HEK293 (cell line): ENCODE data around the gene USE1.
A peak's percentile ranks its signal among the peaks of the same experiment; 100 is the strongest.

Source experiments
- BCL6B ChIP-seq: fragments of 450-650 bp; formaldehyde crosslinking; IDR thresholded peaks from 2 replicates; pipeline ENCODE4 v1.5.1; 2017; ENCODE audit warnings: missing biosample characterization, missing genetic modification characterization
- CTCF ChIP-seq: fragments of 450-650 bp; formaldehyde crosslinking; IDR thresholded peaks from 2 replicates; pipeline ENCODE4 v1.5.1; 2016; ENCODE audit warnings: missing biosample characterization, missing genetic modification characterization
- KLF17 ChIP-seq: fragments of 450-650 bp; formaldehyde crosslinking; IDR thresholded peaks from 2 replicates; pipeline ENCODE4 v1.5.1; 2016; ENCODE audit warnings: missing biosample characterization, missing genetic modification characterization
- OVOL3 ChIP-seq: fragments of 450-650 bp; formaldehyde crosslinking; IDR thresholded peaks from 2 replicates; pipeline ENCODE4 v1.5.1; 2016; ENCODE audit warnings: missing biosample characterization, missing genetic modification characterization
- PATZ1 ChIP-seq: fragments of 450-650 bp; formaldehyde crosslinking; IDR thresholded peaks from 2 replicates; pipeline ENCODE4 v1.5.1; 2016; ENCODE audit warnings: missing biosample characterization, missing genetic modification characterization
- REPIN1 ChIP-seq: fragments of 450-650 bp; formaldehyde crosslinking; IDR thresholded peaks from 2 replicates; pipeline ENCODE4 v1.5.1; 2017; ENCODE audit warnings: missing biosample characterization, missing genetic modification characterization, low read depth
- REST ChIP-seq: fragments of 450-650 bp; formaldehyde crosslinking; IDR thresholded peaks from 2 replicates; pipeline ENCODE4 v1.5.1; 2016; ENCODE audit warnings: missing biosample characterization, missing genetic modification characterization
- TCF7L2 ChIP-seq: IDR thresholded peaks from 2 replicates; pipeline ENCODE4 v1.6.1; 2011; ENCODE audit warnings: low read depth, mild to moderate bottlenecking, inconsistent platforms, low read length, moderate library complexity, borderline replicate concordance
- YY1 ChIP-seq: fragments of 450-650 bp; formaldehyde crosslinking; IDR thresholded peaks from 2 replicates; pipeline ENCODE4 v1.5.1; 2018; ENCODE audit warnings: missing biosample characterization, missing genetic modification characterization
- ZBTB26 ChIP-seq: fragments of 450-650 bp; formaldehyde crosslinking; optimal IDR thresholded peaks from 2 replicates; pipeline ENCODE3; 2016; ENCODE audit warnings: missing biosample characterization, mild to moderate bottlenecking, missing genetic modification characterization
- ZBTB8A ChIP-seq: fragments of 450-650 bp; formaldehyde crosslinking; IDR thresholded peaks from 2 replicates; pipeline ENCODE4 v1.5.1; 2016; ENCODE audit warnings: missing biosample characterization, missing genetic modification characterization
- ZFHX2 ChIP-seq: fragments of 450-650 bp; formaldehyde crosslinking; conservative IDR thresholded peaks from 2 replicates; pipeline ENCODE4 v1.5.1; 2016; ENCODE audit warnings: missing biosample characterization, missing genetic modification characterization
- ZNF112 ChIP-seq: fragments of 450-650 bp; formaldehyde crosslinking; IDR thresholded peaks from 2 replicates; pipeline ENCODE4 v1.5.0; 2017; ENCODE audit warnings: missing biosample characterization, missing genetic modification characterization
- ZNF138 ChIP-seq: fragments of 450-650 bp; formaldehyde crosslinking; IDR thresholded peaks from 2 replicates; pipeline ENCODE4 v1.5.1; 2016; ENCODE audit warnings: missing biosample characterization, missing genetic modification characterization, borderline replicate concordance
- ZNF140 ChIP-seq: fragments of 450-650 bp; formaldehyde crosslinking; IDR thresholded peaks from 2 replicates; pipeline ENCODE4 v1.5.1; 2016; ENCODE audit warnings: missing biosample characterization, missing genetic modification characterization
- ZNF18 ChIP-seq: fragments of 450-650 bp; formaldehyde crosslinking; IDR thresholded peaks from 2 replicates; pipeline ENCODE4 v1.5.1; 2016; ENCODE audit warnings: missing biosample characterization, missing genetic modification characterization
- ZNF292 ChIP-seq: fragments of 450-650 bp; formaldehyde crosslinking; IDR thresholded peaks from 2 replicates; pipeline ENCODE4 v1.5.1; 2016; ENCODE audit warnings: low read depth, missing biosample characterization, missing genetic modification characterization, borderline replicate concordance
- ZNF394 ChIP-seq: fragments of 450-650 bp; formaldehyde crosslinking; IDR thresholded peaks from 2 replicates; pipeline ENCODE4 v1.5.1; 2016; ENCODE audit warnings: missing biosample characterization, missing genetic modification characterization, mild to moderate bottlenecking, moderate library complexity, borderline replicate concordance
- ZNF514 ChIP-seq: fragments of 450-650 bp; formaldehyde crosslinking; IDR thresholded peaks from 2 replicates; pipeline ENCODE4 v1.5.1; 2016; ENCODE audit warnings: missing biosample characterization, missing genetic modification characterization
- ZNF645 ChIP-seq: fragments of 450-650 bp; formaldehyde crosslinking; IDR thresholded peaks from 2 replicates; pipeline ENCODE4; 2016; ENCODE audit warnings: missing biosample characterization, missing genetic modification characterization
- ZNF707 ChIP-seq: fragments of 450-650 bp; formaldehyde crosslinking; IDR thresholded peaks from 2 replicates; pipeline ENCODE4 v1.5.1; 2016; ENCODE audit warnings: missing biosample characterization, missing genetic modification characterization
- ZXDB ChIP-seq: fragments of 450-650 bp; formaldehyde crosslinking; IDR thresholded peaks from 2 replicates; pipeline ENCODE4 v1.5.1; 2016; ENCODE audit warnings: missing biosample characterization, missing genetic modification characterization

Gene USE1

GRCh38 chr19:17215127-17215971 is at the start of gene USE1 (continued):
- no peak for TF ChIP-seq ZNF645 (tag by site-specific recombination)
- TF ChIP-seq ZNF112, result no peak
- TF ChIP-seq YY1 (tag by site-specific recombination), result peak; percentile 99
- peak; percentile 88 for TF ChIP-seq ZBTB8A (tag by site-specific recombination)
- TF ChIP-seq ZXDB (tag by site-specific recombination), result peak; percentile 97
- TF ChIP-seq TCF7L2, result peak; percentile 62; the same call in 1 of the 2 replicates
- no peak for TF ChIP-seq ZNF140 (tag by site-specific recombination)
- peak; percentile 50; the same call in 1 of the 2 replicates for TF ChIP-seq OVOL3 (tag by site-specific recombination)
- 0 out of 2 replicates have a peak, but pooled peaks have one; percentile 43 for TF ChIP-seq REPIN1
- TF ChIP-seq PATZ1 (tag by site-specific recombination), result peak; percentile 84
- TF ChIP-seq KLF17 (tag by site-specific recombination), result peak; percentile 83
- peak; percentile 77; the same call in 1 of the 2 replicates for TF ChIP-seq ZNF394 (tag by site-specific recombination)
- no peak for TF ChIP-seq ZNF292 (tag by site-specific recombination)
- 0 out of 2 replicates have a peak, but pooled peaks have one; percentile 25 for TF ChIP-seq ZNF18 (tag by site-specific recombination)
- peak; percentile 65 for TF ChIP-seq REST (tag by site-specific recombination)
- TF ChIP-seq ZNF707 (tag by site-specific recombination), result no peak
- TF ChIP-seq ZNF514, result no peak
- peak; percentile 50 for TF ChIP-seq ZBTB26 (tag by site-specific recombination)
- no peak for TF ChIP-seq BCL6B (tag by site-specific recombination)
- no peak for TF ChIP-seq ZNF138 (tag by site-specific recombination)
- TF ChIP-seq CTCF (tag by site-specific recombination), result peak; percentile 16; the same call in 1 of the 2 replicates
- TF ChIP-seq ZFHX2 (tag by site-specific recombination), result peak; percentile 45
